Activated CD4-positive, alpha-beta memory T cell treated with anti-CD3 and anti-CD28 coated beads for 36 hours (primary cell): Measurements from ENCODE around the gene NDUFAF5. TPM values are rescaled to one million over a fixed set of nuclear protein-coding genes. Genes with fewer than 3 reads are reported as not detected.
A peak's percentile ranks its signal among the peaks of the same experiment; 100 is the strongest.

Experiments used
- CTCF ChIA-PET: fragments of 350-600 bp; sonication (Branson Sonifier 250); formaldehyde crosslinking; loops from one replicate; lab custom pipeline; 2021; ENCODE audit warnings: antibody characterized with exemption, inconsistent platforms; lab: Charles Lee
- POLR2A ChIA-PET: fragments of 350-600 bp; sonication (Branson Sonifier 250); formaldehyde crosslinking; loops from one replicate; lab custom pipeline; 2021; ENCODE audit warnings: antibody characterized with exemption; lab: Charles Lee
- DNase-seq: peaks from one replicate; pipeline ENCODE4 v3.0.0-alpha.2; 2020
- H3K27ac Mint-ChIP-seq: one replicate; pipeline ENCODE4 v1.8.0; 2021; ENCODE audit warnings: mixed read lengths
- H3K27me3 Mint-ChIP-seq: one replicate; pipeline ENCODE4 v1.8.0; 2021; ENCODE audit warnings: mixed read lengths
- H3K36me3 Mint-ChIP-seq: one replicate; pipeline ENCODE4 v1.8.0; 2021; ENCODE audit warnings: mixed read lengths
- H3K4me1 Mint-ChIP-seq: one replicate; pipeline ENCODE4 v1.8.0; 2021; ENCODE audit warnings: low read depth, mixed read lengths
- H3K4me3 Mint-ChIP-seq: one replicate; pipeline ENCODE4 v1.8.0; 2021; ENCODE audit warnings: mild to moderate bottlenecking, mixed read lengths
- H3K9me3 Mint-ChIP-seq: one replicate; pipeline ENCODE4 v1.8.0; 2021; ENCODE audit warnings: mixed read lengths
- intact Hi-C: fragments of 100-400 bp; cut with micrococcal nuclease; formaldehyde crosslinking; loops from one replicate; pipeline ENCODE4 v1.15.1; 2023
- total RNA-seq, 2 experiments: library from RNA; stranded (reverse); gene quantifications; one replicate each; pipeline ENCODE4 v1.2.3, GENCODE V29; 2021

NDUFAF5 gene
- total RNA-seq, 2 experiments from 2014 or later, result 23.8 to 28.3 TPM

DNA sequence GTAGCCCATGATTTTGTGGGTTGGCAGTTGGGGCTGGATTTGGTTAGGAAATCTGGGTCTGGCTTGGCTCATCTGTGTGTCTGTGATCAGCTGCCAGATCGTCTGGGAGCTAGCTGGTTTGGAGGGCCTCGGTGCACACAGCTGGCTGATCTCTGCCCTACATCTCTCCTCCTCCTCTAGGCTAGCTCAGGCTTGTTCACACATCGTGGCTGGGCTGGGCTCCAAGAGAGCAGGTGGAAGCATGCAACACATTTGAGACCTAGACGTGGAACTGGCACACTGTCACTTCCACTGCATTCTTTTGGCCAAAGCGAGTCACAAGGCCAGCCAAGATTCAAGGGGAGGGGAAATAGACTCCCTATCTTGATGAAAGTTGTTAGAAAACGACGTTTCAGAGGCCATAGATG is 15.9 kb downstream of the NDUFAF5 start:
- H3K36me3 Mint-ChIP-seq, result peaks cover 37% of the 10 kb centered on the region
- no peaks in the 10 kb centered on the region for H3K4me1 Mint-ChIP-seq
- intact Hi-C loops, result no loop called here
- no peaks in the 10 kb centered on the region for H3K27me3 Mint-ChIP-seq
- ChIA-PET POLR2A (no interaction called here), CTCF (interaction anchor here (0.6 to 0.9 kb wide), 3 partner anchors 8 to 29 kb away, joined by 3 read pairs; no protein-coding TSS in a partner anchor)
- no peak for DNase-seq
- H3K9me3 Mint-ChIP-seq, result no peaks in the 10 kb centered on the region
- H3K27ac Mint-ChIP-seq, result no peak overlapping the region
- no peak overlapping the region for H3K4me3 Mint-ChIP-seq

DNA sequence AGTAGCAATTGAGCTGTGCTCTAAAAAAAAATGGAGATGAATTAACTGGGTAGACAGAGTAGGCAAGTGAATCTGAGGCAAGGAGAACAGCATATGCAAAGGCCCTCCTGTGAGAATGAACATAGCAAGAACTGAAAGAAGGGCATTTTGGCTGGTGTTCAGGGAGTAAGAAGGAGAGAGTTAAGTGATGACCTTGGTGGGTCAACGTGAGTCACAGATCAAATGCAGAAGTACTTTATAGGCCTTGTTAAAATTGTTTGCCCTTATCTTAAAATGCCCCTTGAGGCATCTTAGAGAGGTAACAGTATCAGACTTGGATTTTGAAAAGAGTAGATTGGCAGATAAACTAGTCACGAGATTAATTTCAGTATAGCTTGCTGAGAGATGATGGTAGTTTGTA is 24.5 kb downstream of the NDUFAF5 start:
- Mint-ChIP-seq H3K9me3 (no peaks in the 10 kb centered on the region), H3K4me3 (no peak overlapping the region), H3K36me3 (peaks cover 16% of the 10 kb centered on the region), H3K27me3 (no peaks in the 10 kb centered on the region), H3K27ac (no peak overlapping the region), H3K4me1 (peaks cover 6% of the 10 kb centered on the region)
- ChIA-PET CTCF (interaction anchor here (0.9 kb wide), 2 partner anchors 9 to 10 kb away, joined by 3 read pairs; no protein-coding TSS in a partner anchor), POLR2A (no interaction called here)
- DNase-seq, result no peak
- intact Hi-C loops, result no loop called here

DNA sequence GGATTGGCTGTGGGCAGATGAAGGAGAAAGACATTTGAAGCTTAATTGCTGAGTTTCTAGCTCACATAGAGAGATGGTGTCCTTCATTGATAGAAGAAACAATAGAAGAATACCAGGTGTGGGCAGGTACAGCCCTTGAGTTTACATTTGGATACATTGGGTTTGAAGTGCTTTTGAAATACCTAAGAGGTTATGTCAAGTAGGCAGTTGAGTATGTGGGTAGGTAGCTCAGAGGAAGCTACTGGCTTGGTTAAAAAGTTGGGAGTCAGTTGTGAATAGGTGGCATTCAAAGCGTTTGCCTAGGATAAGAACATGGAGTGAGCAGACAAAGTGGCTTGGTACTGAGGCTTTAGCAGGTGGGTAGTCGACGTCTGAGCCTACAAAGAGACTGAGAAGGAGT is 25.0 kb downstream of the NDUFAF5 start:
- Mint-ChIP-seq H3K4me1 (peaks cover 6% of the 10 kb centered on the region), H3K9me3 (no peaks in the 10 kb centered on the region)
- CTCF ChIA-PET, result no interaction called here

GRCh38 chr20:13810446-13810845 is 25.6 kb downstream of the NDUFAF5 start:
- ChIA-PET POLR2A (no interaction called here), CTCF (no interaction called here)
- H3K4me3 Mint-ChIP-seq, result no peak overlapping the region
- DNase-seq, result no peak
- peaks cover 6% of the 10 kb centered on the region for H3K4me1 Mint-ChIP-seq
- no peaks in the 10 kb centered on the region for H3K27me3 Mint-ChIP-seq
- H3K9me3 Mint-ChIP-seq, result no peaks in the 10 kb centered on the region
- peaks cover 15% of the 10 kb centered on the region for H3K36me3 Mint-ChIP-seq
- intact Hi-C loops, result no loop called here
- no peak overlapping the region for H3K27ac Mint-ChIP-seq

More for the DNA sequence above, 25.0 kb downstream of the NDUFAF5 start:
- intact Hi-C loops, result no loop called here
- H3K27me3 Mint-ChIP-seq, result no peaks in the 10 kb centered on the region
- H3K36me3 Mint-ChIP-seq, result peaks cover 16% of the 10 kb centered on the region
- DNase-seq, result no peak
- POLR2A ChIA-PET, result no interaction called here
- no peak overlapping the region for H3K27ac Mint-ChIP-seq
- H3K4me3 Mint-ChIP-seq, result no peak overlapping the region

- peaks cover 24% of the 10 kb centered on the region for H3K4me1 Mint-ChIP-seq
- ChIA-PET POLR2A (no interaction called here), CTCF (no interaction called here)
- no peak for DNase-seq
- peaks cover 30% of the 10 kb centered on the region for H3K36me3 Mint-ChIP-seq
- H3K4me3 Mint-ChIP-seq, result no peak overlapping the region
- H3K9me3 Mint-ChIP-seq, result no peaks in the 10 kb centered on the region
- intact Hi-C loops, result no loop called here
- peak overlapping the region; percentile 11 for H3K27ac Mint-ChIP-seq
- H3K27me3 Mint-ChIP-seq, result no peaks in the 10 kb centered on the region
These were observed 29.1 kb downstream of the NDUFAF5 start for GRCh38 chr20:13813910-13814309.

- DNase-seq, result no peak
- H3K27ac Mint-ChIP-seq, result no peak overlapping the region
- H3K27me3 Mint-ChIP-seq, result no peaks in the 10 kb centered on the region
- H3K4me3 Mint-ChIP-seq, result no peak overlapping the region
- peaks cover 24% of the 10 kb centered on the region for H3K4me1 Mint-ChIP-seq
- ChIA-PET POLR2A (no interaction called here), CTCF (no interaction called here)
- H3K9me3 Mint-ChIP-seq, result no peaks in the 10 kb centered on the region
- intact Hi-C loops, result no loop called here
- peaks cover 30% of the 10 kb centered on the region for H3K36me3 Mint-ChIP-seq
These were observed 29.8 kb downstream of the NDUFAF5 start for GRCh38 chr20:13814672-13815071.

GRCh38 chr20:13816757-13817156 is 31.9 kb downstream of the NDUFAF5 start:
- Mint-ChIP-seq H3K4me3 (no peak overlapping the region), H3K27me3 (no peaks in the 10 kb centered on the region), H3K4me1 (peaks cover 24% of the 10 kb centered on the region), H3K27ac (peak overlapping the region; percentile 72), H3K9me3 (no peaks in the 10 kb centered on the region), H3K36me3 (peaks cover 34% of the 10 kb centered on the region)
- no peak for DNase-seq
- ChIA-PET CTCF (no interaction called here), POLR2A (no interaction called here)
- intact Hi-C loops, result loop anchor here (2.0 kb wide), 1 partner anchor 32 kb away; the partner anchor contains the start of genes ESF1 and NDUFAF5

DNA sequence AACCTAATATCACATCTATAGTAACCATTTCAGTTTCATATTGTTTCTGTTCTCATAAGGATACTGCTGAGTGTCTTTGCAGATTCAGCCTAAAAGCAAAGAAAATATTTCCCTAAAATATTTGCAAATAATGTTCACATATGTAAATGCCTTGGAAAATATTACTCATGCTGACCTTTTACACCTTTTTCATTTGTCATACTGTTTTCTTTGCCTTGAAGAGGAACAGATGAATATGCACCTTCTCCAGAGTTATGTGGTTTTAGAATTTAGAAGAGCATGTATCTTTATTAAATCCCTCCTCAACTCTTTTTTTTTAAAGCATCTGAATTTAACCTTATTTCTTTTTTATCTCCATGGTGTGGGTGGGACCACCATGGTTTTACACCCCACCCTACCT is 32.5 kb downstream of the NDUFAF5 start:
- ChIA-PET CTCF (interaction anchor here (0.9 kb wide), 1 partner anchor 237 kb away, joined by 3 read pairs; no protein-coding TSS in a partner anchor), POLR2A (no interaction called here)
- Mint-ChIP-seq H3K27ac (peak overlapping the region; percentile 75), H3K9me3 (no peaks in the 10 kb centered on the region), H3K36me3 (peaks cover 31% of the 10 kb centered on the region), H3K4me3 (no peak overlapping the region), H3K4me1 (peaks cover 21% of the 10 kb centered on the region), H3K27me3 (no peaks in the 10 kb centered on the region)
- DNase-seq, result no peak
- intact Hi-C loops, result loop anchor here (2.0 kb wide), 1 partner anchor 33 kb away; the partner anchor contains the start of genes ESF1 and NDUFAF5

GRCh38 chr20:13819885-13820645 is 35.2 kb downstream of the NDUFAF5 start:
- CTCF ChIA-PET, result interaction anchor here (0.6 to 2.9 kb wide), 20 partner anchors 13 to 570 kb away, joined by 3 to 10 read pairs (median 4); partner anchors contain the start of genes ESF1 and NDUFAF5
- H3K36me3 Mint-ChIP-seq, result peaks cover 21% of the 10 kb centered on the region
- no peak overlapping the region for H3K4me3 Mint-ChIP-seq
- H3K27ac Mint-ChIP-seq, result no peak overlapping the region
- H3K4me1 Mint-ChIP-seq, result peaks cover 18% of the 10 kb centered on the region
- no peaks in the 10 kb centered on the region for H3K27me3 Mint-ChIP-seq
- intact Hi-C loops, result loop anchor here (1.0 kb wide), 1 partner anchor 235 kb away; no protein-coding TSS in a partner anchor
- DNase-seq, result peak; percentile 11
- no peaks in the 10 kb centered on the region for H3K9me3 Mint-ChIP-seq
- POLR2A ChIA-PET, result no interaction called here

GRCh38 chr20:13821876-13822275 is 37.0 kb downstream of the NDUFAF5 start:
- no peak overlapping the region for H3K27ac Mint-ChIP-seq
- peaks cover 8% of the 10 kb centered on the region for H3K4me1 Mint-ChIP-seq
- intact Hi-C loops, result no loop called here
- CTCF ChIA-PET, result no interaction called here
- peaks cover 3% of the 10 kb centered on the region for H3K27me3 Mint-ChIP-seq
- H3K4me3 Mint-ChIP-seq, result no peak overlapping the region
- POLR2A ChIA-PET, result no interaction called here
- DNase-seq, result no peak
- H3K36me3 Mint-ChIP-seq, result peaks cover 15% of the 10 kb centered on the region
- no peaks in the 10 kb centered on the region for H3K9me3 Mint-ChIP-seq

- Mint-ChIP-seq H3K9me3 (no peaks in the 10 kb centered on the region), H3K27ac (no peak overlapping the region), H3K36me3 (peaks cover 14% of the 10 kb centered on the region), H3K4me1 (peaks cover 6% of the 10 kb centered on the region), H3K27me3 (peaks cover 3% of the 10 kb centered on the region), H3K4me3 (no peak overlapping the region)
- intact Hi-C loops, result no loop called here
- ChIA-PET CTCF (no interaction called here), POLR2A (no interaction called here)
- DNase-seq, result no peak
These were observed 37.6 kb downstream of the NDUFAF5 start for GRCh38 chr20:13822459-13822858.

GRCh38 chr20:13824459-13824858 is 39.6 kb downstream of the NDUFAF5 start:
- intact Hi-C loops, result no loop called here
- peaks cover 4% of the 10 kb centered on the region for H3K36me3 Mint-ChIP-seq
- no peaks in the 10 kb centered on the region for H3K4me1 Mint-ChIP-seq
- no peaks in the 10 kb centered on the region for H3K9me3 Mint-ChIP-seq
- no peak overlapping the region for H3K27ac Mint-ChIP-seq
- CTCF ChIA-PET, result interaction anchor here (0.9 kb wide), 1 partner anchor 36 kb away, joined by 4 read pairs; no protein-coding TSS in a partner anchor
- H3K27me3 Mint-ChIP-seq, result peaks cover 3% of the 10 kb centered on the region
- POLR2A ChIA-PET, result no interaction called here
- no peak overlapping the region for H3K4me3 Mint-ChIP-seq
- no peak for DNase-seq
